GM12878 (cell line): ENCODE data around the gene VLDLR. TPM values are rescaled to one million over a fixed set of nuclear protein-coding genes. Genes with fewer than 3 reads are reported as not detected.

Source experiments
- ATAC-seq: fragments of 200-7000 bp; cut with Tn5 transposase; 3 replicates; pipeline ENCODE4 v1.9.1; 2020; ENCODE audit warnings: mild to moderate bottlenecking, moderate library complexity
- BruUV-seq: library from RNA; stranded (reverse); fragments of 400-500 nt; replicated peaks from 2 replicates; lab custom pipeline; 2021; lab: Mats Ljungman, UMichigan
- CTCF ChIA-PET: fragments of 300-600 bp; sonication (Branson Sonifier 250); formaldehyde crosslinking; extraction: SDS; loops from one replicate; lab custom pipeline; 2021; ENCODE audit warnings: inconsistent platforms; lab: Yijun Ruan, JAX
- POLR2A ChIA-PET: fragments of 350-600 bp; formaldehyde crosslinking; extraction: SDS; loops from one replicate; lab custom pipeline; 2021; ENCODE audit warnings: inconsistent platforms; lab: Charles Lee
- RAD21 ChIA-PET: fragments of 300-600 bp; sonication (Branson Sonifier 250); formaldehyde crosslinking; loops from one replicate; lab custom pipeline; 2023; ENCODE audit warnings: antibody characterized with exemption; ENCODE audit not compliant: unreplicated experiment; lab: Charles Lee
- SMC1A ChIA-PET: fragments of 300-600 bp; sonication (Branson Sonifier 250); formaldehyde crosslinking; loops from one replicate; lab custom pipeline; 2023; ENCODE audit not compliant: unreplicated experiment, uncharacterized antibody; lab: Charles Lee
- DNase-seq: peaks from one replicate; pipeline ENCODE4 v3.0.0-alpha.2; 2011; ENCODE audit warnings: low read depth, low spot score
- FAIRE-seq: peaks from 3 replicates; lab custom pipeline; 2011; peaks lifted over from hg19 to GRCh38; lab: Jason Lieb, UNC
- H2AFZ ChIP-seq: 2 replicates; pipeline ENCODE4 v1.6.0; 2011; ENCODE audit warnings: low read depth, low read length, control low read depth; ENCODE audit not compliant: control insufficient read depth
- H3K27ac ChIP-seq: 2 replicates; pipeline ENCODE4 v1.5.1; 2011; ENCODE audit warnings: control low read depth; ENCODE audit not compliant: control insufficient read depth, insufficient read depth
- H3K27me3 ChIP-seq, 2 experiments: replicated peaks in 1 of 2; 2 replicates each; pipeline versions ENCODE4 v1.6.0 to v1.6.1; 2011; ENCODE audit warnings: low read length in 1 of 2; ENCODE audit not compliant: control insufficient read depth in 2 of 2, insufficient read depth in 2 of 2
- H3K36me3 ChIP-seq, 2 experiments: 2 replicates each; pipeline ENCODE4 v1.5.1; 2011; ENCODE audit warnings: low read length in 1 of 2; ENCODE audit not compliant: control insufficient read depth in 2 of 2, insufficient read depth in 2 of 2
- H3K4me1 ChIP-seq: 2 replicates; pipeline ENCODE4 v1.6.1; 2011; ENCODE audit warnings: mild to moderate bottlenecking, low read length, moderate library complexity, mixed read lengths; ENCODE audit not compliant: control insufficient read depth, insufficient read depth
- H3K4me2 ChIP-seq: 2 replicates; pipeline ENCODE4 v1.6.0; 2011; ENCODE audit warnings: control low read depth; ENCODE audit not compliant: control insufficient read depth, insufficient read depth
- H3K4me3 ChIP-seq: fragments of 200-600 bp; sonication (generic); 2 replicates; pipeline ENCODE4 v1.5.1; 2016
- H3K79me2 ChIP-seq: 2 replicates; pipeline ENCODE4 v1.6.0; 2011; ENCODE audit warnings: low read length; ENCODE audit not compliant: control insufficient read depth, insufficient read depth
- H3K9ac ChIP-seq: 2 replicates; pipeline ENCODE4 v1.8.0; 2011; ENCODE audit warnings: low read length, control low read depth, mixed read lengths; ENCODE audit not compliant: control insufficient read depth, insufficient read depth
- H3K9me3 ChIP-seq: replicated peaks from 3 replicates; pipeline ENCODE4 v1.5.1; 2011; ENCODE audit warnings: mild to moderate bottlenecking, low read length; ENCODE audit not compliant: control insufficient read depth, insufficient read depth
- H4K20me1 ChIP-seq: 2 replicates; pipeline ENCODE4 v1.6.0; 2011; ENCODE audit not compliant: control insufficient read depth, insufficient read depth
- ETV6 ChIP-seq, 2 experiments: fragments of 450-650 bp in 1 of 2; IDR thresholded peaks in 1 of 2; conservative IDR thresholded peaks in 1 of 2; 2 replicates each; pipeline ENCODE4 v1.6.1; 2014; ENCODE audit warnings: antibody characterized with exemption in 1 of 2, borderline replicate concordance in 1 of 2, low read depth in 1 of 2, mild to moderate bottlenecking in 1 of 2, moderate library complexity in 1 of 2
- HCFC1 ChIP-seq: fragments of 150-350 bp; IDR thresholded peaks from 2 replicates; pipeline ENCODE4 v1.6.1; 2014; ENCODE audit warnings: low read length
- HDGF ChIP-seq: fragments of 450-650 bp; IDR thresholded peaks from 2 replicates; pipeline ENCODE4 v1.6.1; 2016; ENCODE audit warnings: antibody characterized with exemption
- IKZF2 ChIP-seq, 2 experiments: fragments of 450-650 bp; IDR thresholded peaks; 2 replicates each; pipeline ENCODE4 v1.6.1; 2017; ENCODE audit warnings: mild to moderate bottlenecking in 2 of 2, moderate library complexity in 2 of 2
- IRF4 ChIP-seq: IDR thresholded peaks from 2 replicates; pipeline ENCODE4 v1.6.1; 2011; ENCODE audit warnings: low read depth, low read length
- NBN ChIP-seq: fragments of 450-650 bp; IDR thresholded peaks from 2 replicates; pipeline ENCODE4 v1.6.1; 2016
- NR2C1 ChIP-seq: fragments of 450-650 bp; IDR thresholded peaks from 2 replicates; pipeline ENCODE4 v1.6.1; 2017; ENCODE audit warnings: antibody characterized with exemption, mild to moderate bottlenecking, moderate library complexity
- NR2C2 ChIP-seq: IDR thresholded peaks from 2 replicates; pipeline ENCODE4 v1.6.1; 2011; ENCODE audit warnings: borderline replicate concordance, low read depth; ENCODE audit not compliant: control insufficient read depth, insufficient read length
- RBBP5 ChIP-seq: fragments of 200-600 bp; sonication (generic); conservative IDR thresholded peaks from 2 replicates; pipeline ENCODE4 v1.6.1; 2016
- ZBED1 ChIP-seq: IDR thresholded peaks from 2 replicates; pipeline ENCODE4 v1.6.1; 2016; ENCODE audit warnings: borderline replicate concordance
- ZNF24 ChIP-seq: fragments of 450-650 bp; IDR thresholded peaks from 2 replicates; pipeline ENCODE4 v1.6.1; 2017; ENCODE audit warnings: antibody characterized with exemption, mild to moderate bottlenecking
- ZNF384 ChIP-seq: IDR thresholded peaks from 2 replicates; pipeline ENCODE4 v1.6.1; 2012; ENCODE audit warnings: low read depth, mild to moderate bottlenecking, low read length, improper control_type of control experiment, borderline replicate concordance
- ZNF622 ChIP-seq: fragments of 450-650 bp; IDR thresholded peaks from 2 replicates; pipeline ENCODE4 v1.6.1; 2017; ENCODE audit warnings: mild to moderate bottlenecking, inconsistent platforms
- WGBS: methylation state at CpG from one replicate; pipeline ENCODE4 v1.1.6; 2016; ENCODE audit warnings: low lambda C conversion rate; ENCODE audit not compliant: insufficient replicate concordance, insufficient coverage; ENCODE audit errors: missing lambda C conversion rate; 5-methylcytosine and 5-hydroxymethylcytosine counted together
- in situ Hi-C: fragments of 300-500 bp; cut with MboI; formaldehyde crosslinking; loops from 9 replicates; pipeline ENCODE4 v1.14.3; 2018; ENCODE audit warnings: mixed read lengths
- intact Hi-C: fragments of 100-400 bp; cut with micrococcal nuclease; formaldehyde crosslinking; loops from one replicate; pipeline ENCODE4 v1.14.2; 2022; ENCODE audit not compliant: unreplicated experiment
- polyA plus RNA-seq, 11 experiments: library from polyadenylated mRNA; depleted of rRNA in 4 of 11; unstranded in 6 of 11; stranded (reverse) in 5 of 11; fragments of >200 nt; fragmentation: Nextera tagmentation in 4 of 11; fragmentation: Illumina TruSeq in 1 of 11; extraction: Ambion mirVana in 4 of 11; extraction: Trizol in 1 of 11; gene quantifications; 1 replicate in 1 of 11; 2 replicates in 10 of 11; pipeline versions ENCODE4 v1.2.1 to v1.2.3, GENCODE V29; 2011 to 2016; ENCODE audit warnings: inconsistent platforms in 2 of 11, missing spikeins in 2 of 11, low read depth in 1 of 11
- total RNA-seq, 4 experiments: library from RNA; depleted of rRNA in 3 of 4; stranded (reverse); fragments of >200 nt in 3 of 4; fragmentation: Illumina TruSeq in 1 of 4; extraction: Trizol in 1 of 4; gene quantifications; 2 replicates each; pipeline versions ENCODE4 v1.2.1 to v1.2.3, GENCODE V29; 2013 to 2021
- TF ChIP-seq, protein P1 (sequence below): fragments of 450-650 bp; IDR thresholded peaks from 2 replicates; pipeline ENCODE4 v1.6.1; 2018; ENCODE audit warnings: borderline replicate concordance, mild to moderate bottlenecking; ENCODE audit not compliant: partially characterized antibody
- TF ChIP-seq, protein P2 (sequence below): fragments of 450-650 bp; formaldehyde crosslinking; IDR thresholded peaks from 2 replicates; pipeline ENCODE4 v1.4.0; 2020; ENCODE audit warnings: mild to moderate bottlenecking, moderate library complexity
- TF ChIP-seq, protein P3 (sequence below): fragments of 450-650 bp; IDR thresholded peaks from 2 replicates; pipeline ENCODE4 v1.6.1; 2017; ENCODE audit warnings: mild to moderate bottlenecking, low read depth, inconsistent platforms; ENCODE audit not compliant: poor library complexity, severe bottlenecking
- TF ChIP-seq, protein P4 (sequence below): fragments of 450-650 bp; IDR thresholded peaks from 2 replicates; pipeline ENCODE4 v1.6.1; 2017; ENCODE audit warnings: low read depth, mild to moderate bottlenecking, moderate library complexity

VLDLR gene
- total and polyA plus RNA-seq, 10 of the 15 experiments (the other 5 are each of a cell fraction or from before 2014, with no cell fraction given) = 0.14 to 5.9 (median 0.57) TPM

DNA sequence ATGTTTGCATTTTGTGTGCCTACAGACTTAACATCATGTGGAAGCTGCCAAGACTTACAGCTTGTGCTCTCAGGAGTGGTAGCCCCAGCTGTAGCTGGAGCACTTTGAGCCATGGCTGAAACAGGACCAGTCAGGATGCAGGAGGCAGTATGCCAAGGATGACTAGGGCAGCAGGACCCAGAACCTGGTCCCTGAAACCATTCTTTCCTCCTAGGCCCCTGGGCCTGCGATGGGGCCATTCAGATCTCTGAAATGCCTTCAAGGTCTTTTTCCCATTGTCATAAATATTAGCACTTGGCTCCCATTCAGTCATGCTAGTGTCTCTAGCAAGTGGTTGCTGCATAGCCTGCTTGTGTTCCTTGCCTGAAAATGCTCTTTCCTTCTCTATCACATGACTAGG is 29.6 kb upstream of the VLDLR start:
- in situ Hi-C loops (no loop called here), intact Hi-C loops (no loop called here)
- no peak for DNase-seq
- no peaks in the 10 kb centered on the region for H4K20me1 ChIP-seq
- ChIA-PET POLR2A (no interaction called here), CTCF (no interaction called here), RAD21 (no interaction called here), SMC1A (no interaction called here)
- H3K27ac ChIP-seq = no peak overlapping the region
- H3K79me2 ChIP-seq = no peaks in the 10 kb centered on the region
- no peak overlapping the region for H3K4me2 ChIP-seq
- no peak for TF ChIP-seq HDGF
- no peak for TF ChIP-seq IKZF2 (IDR thresholded peaks at IDR 0.05)
- TF ChIP-seq, protein P1, sequence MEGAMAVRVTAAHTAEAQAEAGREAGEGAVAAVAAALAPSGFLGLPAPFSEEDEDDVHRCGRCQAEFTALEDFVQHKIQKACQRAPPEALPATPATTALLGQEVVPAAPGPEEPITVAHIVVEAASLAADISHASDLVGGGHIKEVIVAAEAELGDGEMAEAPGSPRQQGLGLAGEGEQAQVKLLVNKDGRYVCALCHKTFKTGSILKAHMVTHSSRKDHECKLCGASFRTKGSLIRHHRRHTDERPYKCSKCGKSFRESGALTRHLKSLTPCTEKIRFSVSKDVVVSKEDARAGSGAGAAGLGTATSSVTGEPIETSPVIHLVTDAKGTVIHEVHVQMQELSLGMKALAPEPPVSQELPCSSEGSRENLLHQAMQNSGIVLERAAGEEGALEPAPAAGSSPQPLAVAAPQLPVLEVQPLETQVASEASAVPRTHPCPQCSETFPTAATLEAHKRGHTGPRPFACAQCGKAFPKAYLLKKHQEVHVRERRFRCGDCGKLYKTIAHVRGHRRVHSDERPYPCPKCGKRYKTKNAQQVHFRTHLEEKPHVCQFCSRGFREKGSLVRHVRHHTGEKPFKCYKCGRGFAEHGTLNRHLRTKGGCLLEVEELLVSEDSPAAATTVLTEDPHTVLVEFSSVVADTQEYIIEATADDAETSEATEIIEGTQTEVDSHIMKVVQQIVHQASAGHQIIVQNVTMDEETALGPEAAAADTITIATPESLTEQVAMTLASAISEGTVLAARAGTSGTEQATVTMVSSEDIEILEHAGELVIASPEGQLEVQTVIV = no peak
- no peak for TF ChIP-seq ZNF384
- no peak for TF ChIP-seq HCFC1
- TF ChIP-seq ZNF24 = no peak
- TF ChIP-seq ZNF622 = no peak
- TF ChIP-seq IRF4 = no peak
- TF ChIP-seq, protein P2, sequence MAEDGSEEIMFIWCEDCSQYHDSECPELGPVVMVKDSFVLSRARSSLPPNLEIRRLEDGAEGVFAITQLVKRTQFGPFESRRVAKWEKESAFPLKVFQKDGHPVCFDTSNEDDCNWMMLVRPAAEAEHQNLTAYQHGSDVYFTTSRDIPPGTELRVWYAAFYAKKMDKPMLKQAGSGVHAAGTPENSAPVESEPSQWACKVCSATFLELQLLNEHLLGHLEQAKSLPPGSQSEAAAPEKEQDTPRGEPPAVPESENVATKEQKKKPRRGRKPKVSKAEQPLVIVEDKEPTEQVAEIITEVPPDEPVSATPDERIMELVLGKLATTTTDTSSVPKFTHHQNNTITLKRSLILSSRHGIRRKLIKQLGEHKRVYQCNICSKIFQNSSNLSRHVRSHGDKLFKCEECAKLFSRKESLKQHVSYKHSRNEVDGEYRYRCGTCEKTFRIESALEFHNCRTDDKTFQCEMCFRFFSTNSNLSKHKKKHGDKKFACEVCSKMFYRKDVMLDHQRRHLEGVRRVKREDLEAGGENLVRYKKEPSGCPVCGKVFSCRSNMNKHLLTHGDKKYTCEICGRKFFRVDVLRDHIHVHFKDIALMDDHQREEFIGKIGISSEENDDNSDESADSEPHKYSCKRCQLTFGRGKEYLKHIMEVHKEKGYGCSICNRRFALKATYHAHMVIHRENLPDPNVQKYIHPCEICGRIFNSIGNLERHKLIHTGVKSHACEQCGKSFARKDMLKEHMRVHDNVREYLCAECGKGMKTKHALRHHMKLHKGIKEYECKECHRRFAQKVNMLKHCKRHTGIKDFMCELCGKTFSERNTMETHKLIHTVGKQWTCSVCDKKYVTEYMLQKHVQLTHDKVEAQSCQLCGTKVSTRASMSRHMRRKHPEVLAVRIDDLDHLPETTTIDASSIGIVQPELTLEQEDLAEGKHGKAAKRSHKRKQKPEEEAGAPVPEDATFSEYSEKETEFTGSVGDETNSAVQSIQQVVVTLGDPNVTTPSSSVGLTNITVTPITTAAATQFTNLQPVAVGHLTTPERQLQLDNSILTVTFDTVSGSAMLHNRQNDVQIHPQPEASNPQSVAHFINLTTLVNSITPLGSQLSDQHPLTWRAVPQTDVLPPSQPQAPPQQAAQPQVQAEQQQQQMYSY (CRISPR knock-in tag) = no peak
- TF ChIP-seq, protein P3, sequence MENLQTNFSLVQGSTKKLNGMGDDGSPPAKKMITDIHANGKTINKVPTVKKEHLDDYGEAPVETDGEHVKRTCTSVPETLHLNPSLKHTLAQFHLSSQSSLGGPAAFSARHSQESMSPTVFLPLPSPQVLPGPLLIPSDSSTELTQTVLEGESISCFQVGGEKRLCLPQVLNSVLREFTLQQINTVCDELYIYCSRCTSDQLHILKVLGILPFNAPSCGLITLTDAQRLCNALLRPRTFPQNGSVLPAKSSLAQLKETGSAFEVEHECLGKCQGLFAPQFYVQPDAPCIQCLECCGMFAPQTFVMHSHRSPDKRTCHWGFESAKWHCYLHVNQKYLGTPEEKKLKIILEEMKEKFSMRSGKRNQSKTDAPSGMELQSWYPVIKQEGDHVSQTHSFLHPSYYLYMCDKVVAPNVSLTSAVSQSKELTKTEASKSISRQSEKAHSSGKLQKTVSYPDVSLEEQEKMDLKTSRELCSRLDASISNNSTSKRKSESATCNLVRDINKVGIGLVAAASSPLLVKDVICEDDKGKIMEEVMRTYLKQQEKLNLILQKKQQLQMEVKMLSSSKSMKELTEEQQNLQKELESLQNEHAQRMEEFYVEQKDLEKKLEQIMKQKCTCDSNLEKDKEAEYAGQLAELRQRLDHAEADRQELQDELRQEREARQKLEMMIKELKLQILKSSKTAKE = no peak
- TF ChIP-seq, protein P4, sequence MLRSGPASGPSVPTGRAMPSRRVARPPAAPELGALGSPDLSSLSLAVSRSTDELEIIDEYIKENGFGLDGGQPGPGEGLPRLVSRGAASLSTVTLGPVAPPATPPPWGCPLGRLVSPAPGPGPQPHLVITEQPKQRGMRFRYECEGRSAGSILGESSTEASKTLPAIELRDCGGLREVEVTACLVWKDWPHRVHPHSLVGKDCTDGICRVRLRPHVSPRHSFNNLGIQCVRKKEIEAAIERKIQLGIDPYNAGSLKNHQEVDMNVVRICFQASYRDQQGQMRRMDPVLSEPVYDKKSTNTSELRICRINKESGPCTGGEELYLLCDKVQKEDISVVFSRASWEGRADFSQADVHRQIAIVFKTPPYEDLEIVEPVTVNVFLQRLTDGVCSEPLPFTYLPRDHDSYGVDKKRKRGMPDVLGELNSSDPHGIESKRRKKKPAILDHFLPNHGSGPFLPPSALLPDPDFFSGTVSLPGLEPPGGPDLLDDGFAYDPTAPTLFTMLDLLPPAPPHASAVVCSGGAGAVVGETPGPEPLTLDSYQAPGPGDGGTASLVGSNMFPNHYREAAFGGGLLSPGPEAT = no peak
- TF ChIP-seq NR2C2 = no peak
- no peak for TF ChIP-seq ZBED1
- TF ChIP-seq NBN = no peak
- no peak for TF ChIP-seq ETV6 (conservative IDR thresholded peaks at IDR 0.05 in 1 of 2, IDR thresholded peaks at IDR 0.05 in 1 of 2; ENCODE audit: borderline replicate concordance in 1 of 2, low read depth in 1 of 2)
- no peak for TF ChIP-seq NR2C1
- no peak for TF ChIP-seq RBBP5
- peaks cover 8% of the 10 kb centered on the region for H3K9me3 ChIP-seq
- no peak overlapping the region for H2AFZ ChIP-seq
- ATAC-seq = no peak
- H3K9ac ChIP-seq = no peak overlapping the region
- FAIRE-seq = no peak
- no peaks in the 10 kb centered on the region for H3K36me3 ChIP-seq
- no TSS peak for BruUV-seq
- no peak overlapping the region for H3K4me3 ChIP-seq
- no peaks in the 10 kb centered on the region for H3K4me1 ChIP-seq
- 0% methylated on average over 1 of the region's 1 CpG for WGBS
- H3K27me3 ChIP-seq = no peaks in the 10 kb centered on the region
